Measurements from ENCODE around the gene RNF32. TPM values are rescaled to one million over a fixed set of nuclear protein-coding genes. Genes with fewer than 3 reads are reported as not detected.

RNF32 gene
- total and polyA plus RNA-seq, 8 donors = 0.69 to 2.5 (median 1.1) TPM

GRCh38 chr7:156666368-156667109 is 26.0 kb downstream of the RNF32 start:
- no peak for DNase-seq
- WGBS, 2 donors = 77 to 83% methylated on average over 8 of the region's 8 CpGs
- Histone ChIP-seq H3K36me3 (no peaks in the 10 kb centered on the region), H3K4me1 (no peaks in the 10 kb centered on the region), H3K4me3 (no peak overlapping the region), H3K27me3 (no peaks in the 10 kb centered on the region), H3K9me3 (no peaks in the 10 kb centered on the region), H3K27ac (no peak overlapping the region)
- no peak for FAIRE-seq
- intact Hi-C loops (cut with DNase I) = no loop called here
- peak in 2 of 4 donors; percentile 52 to 59 for ATAC-seq
- TF ChIP-seq CTCF (IDR thresholded peaks at IDR 0.05) = no peak

GRCh38 chr7:156667110-156667426 is 26.5 kb downstream of the RNF32 start:
- FAIRE-seq = no peak
- 56 to 68% methylated on average over 1 of the region's 1 CpG for WGBS, 2 donors
- H3K9me3 ChIP-seq = no peaks in the 10 kb centered on the region
- peak in 2 of 4 donors; percentile 47 to 58 for ATAC-seq
- no peaks in the 10 kb centered on the region for H3K36me3 ChIP-seq
- H3K27ac ChIP-seq = no peak overlapping the region
- no peaks in the 10 kb centered on the region for H3K4me1 ChIP-seq
- H3K4me3 ChIP-seq = no peak overlapping the region
- intact Hi-C loops (cut with DNase I) = no loop called here
- no peaks in the 10 kb centered on the region for H3K27me3 ChIP-seq
- DNase-seq = no peak
- no peak for TF ChIP-seq CTCF (IDR thresholded peaks at IDR 0.05)

GRCh38 chr7:156668130-156668741 is 27.7 kb downstream of the RNF32 start:
- H3K4me1 ChIP-seq = no peaks in the 10 kb centered on the region
- no peaks in the 10 kb centered on the region for H3K27me3 ChIP-seq
- FAIRE-seq = no peak
- no peaks in the 10 kb centered on the region for H3K9me3 ChIP-seq
- 90 to 95% methylated on average over 13 of the region's 13 CpGs for WGBS, 2 donors
- intact Hi-C loops (cut with DNase I) = no loop called here
- H3K27ac ChIP-seq = no peak overlapping the region
- no peak for TF ChIP-seq CTCF (IDR thresholded peaks at IDR 0.05)
- DNase-seq = no peak
- no peak overlapping the region for H3K4me3 ChIP-seq
- peak in 2 of 4 donors; percentile 26 to 44 for ATAC-seq
- no peaks in the 10 kb centered on the region for H3K36me3 ChIP-seq

GRCh38 chr7:156669035-156669828 is 28.7 kb downstream of the RNF32 start:
- no peak overlapping the region for H3K27ac ChIP-seq
- intact Hi-C loops (cut with DNase I) = no loop called here
- WGBS, 2 donors = 97% methylated on average over 19 of the region's 19 CpGs
- no peak for TF ChIP-seq CTCF (IDR thresholded peaks at IDR 0.05)
- DNase-seq (no peak), ATAC-seq (no peak), FAIRE-seq (no peak)
- no peak overlapping the region for H3K4me3 ChIP-seq
- H3K36me3 ChIP-seq = no peaks in the 10 kb centered on the region
- no peaks in the 10 kb centered on the region for H3K9me3 ChIP-seq
- no peaks in the 10 kb centered on the region for H3K4me1 ChIP-seq
- no peaks in the 10 kb centered on the region for H3K27me3 ChIP-seq

All from pancreas (tissue), 10 donors.